ENCODE measurements around the gene MET.
A peak's percentile ranks its signal among the peaks of the same experiment; 100 is the strongest.

The MET gene

DNA sequence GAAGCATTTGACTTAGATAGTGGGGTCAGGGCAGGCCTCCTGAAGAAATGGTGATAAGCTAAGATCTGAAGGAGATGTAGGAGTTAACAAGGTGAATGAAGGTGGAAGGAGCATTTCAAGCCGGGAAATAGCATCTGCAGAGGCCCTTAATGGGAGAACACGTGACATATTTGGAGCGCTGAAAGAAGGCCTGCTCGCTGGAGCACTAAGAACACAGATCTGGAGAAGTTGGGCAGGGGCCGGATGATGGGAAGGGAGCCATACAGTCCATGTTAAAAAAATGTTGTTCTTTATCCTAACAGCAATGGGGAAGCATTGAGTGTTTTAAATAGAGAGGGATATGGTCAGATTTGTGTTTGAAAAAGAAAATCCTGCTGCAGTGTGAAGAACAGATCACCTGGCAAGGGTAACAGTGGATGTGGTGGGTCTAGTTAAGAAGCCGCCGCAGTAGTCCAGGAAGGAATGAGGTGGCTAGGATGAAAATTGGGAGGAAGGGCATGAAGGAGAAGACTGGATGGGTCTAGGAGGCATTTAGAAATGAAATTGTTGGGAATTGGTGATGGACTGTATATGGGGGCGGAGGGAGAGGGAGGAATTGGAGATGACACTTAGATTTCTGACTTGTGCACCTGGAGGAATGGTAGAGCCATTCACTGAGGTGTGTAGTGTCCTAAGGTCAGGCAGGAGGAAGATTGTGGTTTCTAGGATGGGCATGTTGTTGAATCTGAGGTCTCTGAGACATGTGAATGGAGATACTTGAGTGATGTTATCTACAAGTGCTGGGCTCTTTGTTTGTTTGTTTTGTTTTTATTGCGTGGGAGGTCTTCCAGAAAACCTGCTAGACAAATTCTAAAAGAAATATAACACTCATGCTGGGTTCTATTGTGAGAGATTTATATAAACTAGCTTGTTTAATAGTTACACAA is 58.4 kb downstream of the MET start (continued):
- peak; percentile 92 for TF ChIP-seq OSR2 (tag by site-specific recombination; IDR thresholded peaks at IDR 0.05)
- TF ChIP-seq GLIS1 (tag by site-specific recombination; IDR thresholded peaks at IDR 0.05) = peak; percentile 65
- TF ChIP-seq, protein P1, sequence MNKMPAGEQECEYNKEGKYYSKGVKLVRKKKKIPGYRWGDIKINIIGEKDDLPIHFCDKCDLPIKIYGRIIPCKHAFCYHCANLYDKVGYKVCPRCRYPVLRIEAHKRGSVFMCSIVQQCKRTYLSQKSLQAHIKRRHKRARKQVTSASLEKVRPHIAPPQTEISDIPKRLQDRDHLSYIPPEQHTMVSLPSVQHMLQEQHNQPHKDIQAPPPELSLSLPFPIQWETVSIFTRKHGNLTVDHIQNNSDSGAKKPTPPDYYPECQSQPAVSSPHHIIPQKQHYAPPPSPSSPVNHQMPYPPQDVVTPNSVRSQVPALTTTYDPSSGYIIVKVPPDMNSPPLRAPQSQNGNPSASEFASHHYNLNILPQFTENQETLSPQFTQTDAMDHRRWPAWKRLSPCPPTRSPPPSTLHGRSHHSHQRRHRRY (tag by site-specific recombination; IDR thresholded peaks at IDR 0.05) = no peak
- TF ChIP-seq ZNF561 (tag by site-specific recombination; IDR thresholded peaks at IDR 0.05; ENCODE audit: borderline replicate concordance) = no peak
- TF ChIP-seq, protein P2, sequence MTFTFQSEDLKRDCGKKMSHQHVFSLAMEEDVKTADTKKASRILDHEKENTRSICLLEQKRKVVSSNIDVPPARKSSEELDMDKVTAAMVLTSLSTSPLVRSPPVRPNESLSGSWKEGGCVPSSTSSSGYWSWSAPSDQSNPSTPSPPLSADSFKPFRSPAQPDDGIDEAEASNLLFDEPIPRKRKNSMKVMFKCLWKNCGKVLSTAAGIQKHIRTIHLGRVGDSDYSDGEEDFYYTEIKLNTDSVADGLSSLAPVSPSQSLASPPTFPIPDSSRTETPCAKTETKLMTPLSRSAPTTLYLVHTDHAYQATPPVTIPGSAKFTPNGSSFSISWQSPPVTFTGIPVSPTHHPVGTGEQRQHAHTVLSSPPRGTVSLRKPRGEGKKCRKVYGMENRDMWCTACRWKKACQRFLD (tag by site-specific recombination; IDR thresholded peaks at IDR 0.05) = no peak
- TF ChIP-seq ZXDB (tag by site-specific recombination; IDR thresholded peaks at IDR 0.05) = peak; percentile 92
- TF ChIP-seq ZNF701 (tag by site-specific recombination; IDR thresholded peaks at IDR 0.05) = no peak
- TF ChIP-seq, protein P3, sequence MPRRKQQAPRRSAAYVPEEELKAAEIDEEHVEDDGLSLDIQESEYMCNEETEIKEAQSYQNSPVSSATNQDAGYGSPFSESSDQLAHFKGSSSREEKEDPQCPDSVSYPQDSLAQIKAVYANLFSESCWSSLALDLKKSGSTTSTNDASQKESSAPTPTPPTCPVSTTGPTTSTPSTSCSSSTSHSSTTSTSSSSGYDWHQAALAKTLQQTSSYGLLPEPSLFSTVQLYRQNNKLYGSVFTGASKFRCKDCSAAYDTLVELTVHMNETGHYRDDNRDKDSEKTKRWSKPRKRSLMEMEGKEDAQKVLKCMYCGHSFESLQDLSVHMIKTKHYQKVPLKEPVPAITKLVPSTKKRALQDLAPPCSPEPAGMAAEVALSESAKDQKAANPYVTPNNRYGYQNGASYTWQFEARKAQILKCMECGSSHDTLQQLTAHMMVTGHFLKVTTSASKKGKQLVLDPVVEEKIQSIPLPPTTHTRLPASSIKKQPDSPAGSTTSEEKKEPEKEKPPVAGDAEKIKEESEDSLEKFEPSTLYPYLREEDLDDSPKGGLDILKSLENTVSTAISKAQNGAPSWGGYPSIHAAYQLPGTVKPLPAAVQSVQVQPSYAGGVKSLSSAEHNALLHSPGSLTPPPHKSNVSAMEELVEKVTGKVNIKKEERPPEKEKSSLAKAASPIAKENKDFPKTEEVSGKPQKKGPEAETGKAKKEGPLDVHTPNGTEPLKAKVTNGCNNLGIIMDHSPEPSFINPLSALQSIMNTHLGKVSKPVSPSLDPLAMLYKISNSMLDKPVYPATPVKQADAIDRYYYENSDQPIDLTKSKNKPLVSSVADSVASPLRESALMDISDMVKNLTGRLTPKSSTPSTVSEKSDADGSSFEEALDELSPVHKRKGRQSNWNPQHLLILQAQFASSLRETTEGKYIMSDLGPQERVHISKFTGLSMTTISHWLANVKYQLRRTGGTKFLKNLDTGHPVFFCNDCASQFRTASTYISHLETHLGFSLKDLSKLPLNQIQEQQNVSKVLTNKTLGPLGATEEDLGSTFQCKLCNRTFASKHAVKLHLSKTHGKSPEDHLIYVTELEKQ (tag by site-specific recombination; IDR thresholded peaks at IDR 0.05; ENCODE audit: borderline replicate concordance) = peak; percentile 67; the same call in 1 of the 2 replicates
- TF ChIP-seq, protein P4, sequence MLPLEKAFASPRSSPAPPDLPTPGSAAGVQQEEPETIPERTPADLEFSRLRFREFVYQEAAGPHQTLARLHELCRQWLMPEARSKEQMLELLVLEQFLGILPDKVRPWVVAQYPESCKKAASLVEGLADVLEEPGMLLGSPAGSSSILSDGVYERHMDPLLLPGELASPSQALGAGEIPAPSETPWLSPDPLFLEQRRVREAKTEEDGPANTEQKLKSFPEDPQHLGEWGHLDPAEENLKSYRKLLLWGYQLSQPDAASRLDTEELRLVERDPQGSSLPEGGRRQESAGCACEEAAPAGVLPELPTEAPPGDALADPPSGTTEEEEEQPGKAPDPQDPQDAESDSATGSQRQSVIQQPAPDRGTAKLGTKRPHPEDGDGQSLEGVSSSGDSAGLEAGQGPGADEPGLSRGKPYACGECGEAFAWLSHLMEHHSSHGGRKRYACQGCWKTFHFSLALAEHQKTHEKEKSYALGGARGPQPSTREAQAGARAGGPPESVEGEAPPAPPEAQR (tag by site-specific recombination; IDR thresholded peaks at IDR 0.05) = no peak
- TF ChIP-seq ZNF830 (tag by site-specific recombination; IDR thresholded peaks at IDR 0.05; ENCODE audit: low read depth) = no peak
- TF ChIP-seq ZNF747 (tag by site-specific recombination; IDR thresholded peaks at IDR 0.05) = no peak
- TF ChIP-seq, protein P5, sequence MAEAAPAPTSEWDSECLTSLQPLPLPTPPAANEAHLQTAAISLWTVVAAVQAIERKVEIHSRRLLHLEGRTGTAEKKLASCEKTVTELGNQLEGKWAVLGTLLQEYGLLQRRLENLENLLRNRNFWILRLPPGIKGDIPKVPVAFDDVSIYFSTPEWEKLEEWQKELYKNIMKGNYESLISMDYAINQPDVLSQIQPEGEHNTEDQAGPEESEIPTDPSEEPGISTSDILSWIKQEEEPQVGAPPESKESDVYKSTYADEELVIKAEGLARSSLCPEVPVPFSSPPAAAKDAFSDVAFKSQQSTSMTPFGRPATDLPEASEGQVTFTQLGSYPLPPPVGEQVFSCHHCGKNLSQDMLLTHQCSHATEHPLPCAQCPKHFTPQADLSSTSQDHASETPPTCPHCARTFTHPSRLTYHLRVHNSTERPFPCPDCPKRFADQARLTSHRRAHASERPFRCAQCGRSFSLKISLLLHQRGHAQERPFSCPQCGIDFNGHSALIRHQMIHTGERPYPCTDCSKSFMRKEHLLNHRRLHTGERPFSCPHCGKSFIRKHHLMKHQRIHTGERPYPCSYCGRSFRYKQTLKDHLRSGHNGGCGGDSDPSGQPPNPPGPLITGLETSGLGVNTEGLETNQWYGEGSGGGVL (tag by site-specific recombination; IDR thresholded peaks at IDR 0.05) = peak; percentile 73
- TF ChIP-seq, protein P6, sequence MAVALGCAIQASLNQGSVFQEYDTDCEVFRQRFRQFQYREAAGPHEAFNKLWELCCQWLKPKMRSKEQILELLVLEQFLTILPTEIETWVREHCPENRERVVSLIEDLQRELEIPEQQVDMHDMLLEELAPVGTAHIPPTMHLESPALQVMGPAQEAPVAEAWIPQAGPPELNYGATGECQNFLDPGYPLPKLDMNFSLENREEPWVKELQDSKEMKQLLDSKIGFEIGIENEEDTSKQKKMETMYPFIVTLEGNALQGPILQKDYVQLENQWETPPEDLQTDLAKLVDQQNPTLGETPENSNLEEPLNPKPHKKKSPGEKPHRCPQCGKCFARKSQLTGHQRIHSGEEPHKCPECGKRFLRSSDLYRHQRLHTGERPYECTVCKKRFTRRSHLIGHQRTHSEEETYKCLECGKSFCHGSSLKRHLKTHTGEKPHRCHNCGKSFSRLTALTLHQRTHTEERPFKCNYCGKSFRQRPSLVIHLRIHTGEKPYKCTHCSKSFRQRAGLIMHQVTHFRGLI (tag by site-specific recombination; IDR thresholded peaks at IDR 0.05) = 0 out of 2 replicates have a peak, but pooled peaks have one; percentile 38
- no peak for TF ChIP-seq TRIM28 (IDR thresholded peaks at IDR 0.05; ENCODE audit: borderline replicate concordance, low read length)
- TF ChIP-seq ZNF548 (tag by site-specific recombination; IDR thresholded peaks at IDR 0.05) = no peak
- TF ChIP-seq ZNF423 (tag by site-specific recombination; IDR thresholded peaks at IDR 0.05) = no peak
- TF ChIP-seq ZEB2 (tag by site-specific recombination; IDR thresholded peaks at IDR 0.05) = peak; percentile 73
- TF ChIP-seq ZNF133 (tag by site-specific recombination; IDR thresholded peaks at IDR 0.05) = no peak
- peak; percentile 44 for TF ChIP-seq SCRT2 (tag by site-specific recombination; IDR thresholded peaks at IDR 0.05)
- TF ChIP-seq, protein P7, sequence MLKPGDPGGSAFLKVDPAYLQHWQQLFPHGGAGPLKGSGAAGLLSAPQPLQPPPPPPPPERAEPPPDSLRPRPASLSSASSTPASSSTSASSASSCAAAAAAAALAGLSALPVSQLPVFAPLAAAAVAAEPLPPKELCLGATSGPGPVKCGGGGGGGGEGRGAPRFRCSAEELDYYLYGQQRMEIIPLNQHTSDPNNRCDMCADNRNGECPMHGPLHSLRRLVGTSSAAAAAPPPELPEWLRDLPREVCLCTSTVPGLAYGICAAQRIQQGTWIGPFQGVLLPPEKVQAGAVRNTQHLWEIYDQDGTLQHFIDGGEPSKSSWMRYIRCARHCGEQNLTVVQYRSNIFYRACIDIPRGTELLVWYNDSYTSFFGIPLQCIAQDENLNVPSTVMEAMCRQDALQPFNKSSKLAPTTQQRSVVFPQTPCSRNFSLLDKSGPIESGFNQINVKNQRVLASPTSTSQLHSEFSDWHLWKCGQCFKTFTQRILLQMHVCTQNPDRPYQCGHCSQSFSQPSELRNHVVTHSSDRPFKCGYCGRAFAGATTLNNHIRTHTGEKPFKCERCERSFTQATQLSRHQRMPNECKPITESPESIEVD (tag by site-specific recombination; IDR thresholded peaks at IDR 0.05) = peak; percentile 84
- TF ChIP-seq ZNF221 (tag by site-specific recombination; IDR thresholded peaks at IDR 0.05; ENCODE audit: borderline replicate concordance) = no peak
- no peak for TF ChIP-seq YY1 (tag by site-specific recombination; IDR thresholded peaks at IDR 0.05)
- no peak for TF ChIP-seq ZNF223 (tag by site-specific recombination; IDR thresholded peaks at IDR 0.05)
- TF ChIP-seq, protein P8, sequence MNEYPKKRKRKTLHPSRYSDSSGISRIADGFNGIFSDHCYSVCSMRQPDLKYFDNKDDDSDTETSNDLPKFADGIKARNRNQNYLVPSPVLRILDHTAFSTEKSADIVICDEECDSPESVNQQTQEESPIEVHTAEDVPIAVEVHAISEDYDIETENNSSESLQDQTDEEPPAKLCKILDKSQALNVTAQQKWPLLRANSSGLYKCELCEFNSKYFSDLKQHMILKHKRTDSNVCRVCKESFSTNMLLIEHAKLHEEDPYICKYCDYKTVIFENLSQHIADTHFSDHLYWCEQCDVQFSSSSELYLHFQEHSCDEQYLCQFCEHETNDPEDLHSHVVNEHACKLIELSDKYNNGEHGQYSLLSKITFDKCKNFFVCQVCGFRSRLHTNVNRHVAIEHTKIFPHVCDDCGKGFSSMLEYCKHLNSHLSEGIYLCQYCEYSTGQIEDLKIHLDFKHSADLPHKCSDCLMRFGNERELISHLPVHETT (tag by site-specific recombination; IDR thresholded peaks at IDR 0.05) = 0 out of 2 replicates have a peak, but pooled peaks have one; percentile 34

Data from HEK293 (cell line).